Lower lobe of right lung (tissue), 2 donors: ENCODE results near the gene ETS1. TPM values are rescaled to one million over a fixed set of nuclear protein-coding genes. Genes with fewer than 3 reads are reported as not detected.

Experiments
- ATAC-seq, 2 donors: fragments of 200-7000 bp; cut with Tn5 transposase; one replicate each; pipeline ENCODE4 v1.9.1; 2020 to 2022; ENCODE audit warnings: mild to moderate bottlenecking in 2 of 2, moderate library complexity in 2 of 2
- DNase-seq: peaks from one replicate; pipeline ENCODE4 v3.0.0-alpha.2; 2020
- H3K27ac ChIP-seq: fragments of 200-600 bp; one replicate; pipeline ENCODE4 v1.8.0; 2022
- H3K27me3 ChIP-seq: fragments of 200-600 bp; one replicate; pipeline ENCODE4 v1.8.0; 2022; ENCODE audit warnings: low read depth
- H3K36me3 ChIP-seq: fragments of 200-600 bp; one replicate; pipeline ENCODE4 v1.8.0; 2022; ENCODE audit warnings: mild to moderate bottlenecking
- H3K4me1 ChIP-seq: fragments of 200-600 bp; one replicate; pipeline ENCODE4 v1.8.0; 2022
- H3K4me3 ChIP-seq: fragments of 200-600 bp; one replicate; pipeline ENCODE4 v1.8.0; 2022; ENCODE audit warnings: mild to moderate bottlenecking
- H3K9me3 ChIP-seq: fragments of 200-600 bp; one replicate; pipeline ENCODE4 v1.8.0; 2022
- CTCF ChIP-seq: fragments of 200-600 bp; IDR thresholded peaks from one replicate; pipeline ENCODE4 v1.8.0; 2022; ENCODE audit warnings: antibody characterized with exemption, mild to moderate bottlenecking
- intact Hi-C: fragments of 100-400 bp; cut with DNase I; formaldehyde crosslinking; loops from one replicate; pipeline ENCODE4 v1.11.0; 2022
- total RNA-seq: library from RNA; stranded (reverse); fragmentation: NEBNext Ultra II Directional; extraction: Animal tissue kit (Norgen Biotek cat#: 25700); gene quantifications from one replicate; pipeline ENCODE4 v1.2.1, GENCODE V29; 2021
- donor health status: DM: no; HTN: yes; CAD: no; lungs with severe emphysema.

Gene ETS1
- total RNA-seq, 1 donor from 2014 or later, result 123 TPM

DNA sequence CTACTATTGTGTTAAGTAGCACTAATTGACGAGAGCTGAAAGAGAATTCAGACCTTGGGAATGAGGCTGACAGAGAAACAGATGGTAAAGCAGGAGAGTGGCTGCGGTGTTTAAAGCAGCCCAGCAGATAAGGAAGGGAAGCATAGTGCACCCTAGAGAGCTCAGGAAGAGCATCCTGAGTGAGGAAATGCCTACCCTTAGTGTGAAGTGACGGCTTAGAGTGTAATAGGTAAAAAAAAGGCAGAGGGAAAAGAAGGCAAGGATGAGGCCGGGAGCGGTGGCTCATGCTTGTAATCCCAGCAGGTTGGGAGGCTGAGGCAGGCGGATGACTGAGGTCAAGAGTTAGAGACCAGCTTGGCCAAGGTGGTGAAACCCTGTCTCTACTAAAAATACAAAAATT is 22.4 kb upstream of the ETS1 start:
- intact Hi-C loops, result no loop called here

DNA sequence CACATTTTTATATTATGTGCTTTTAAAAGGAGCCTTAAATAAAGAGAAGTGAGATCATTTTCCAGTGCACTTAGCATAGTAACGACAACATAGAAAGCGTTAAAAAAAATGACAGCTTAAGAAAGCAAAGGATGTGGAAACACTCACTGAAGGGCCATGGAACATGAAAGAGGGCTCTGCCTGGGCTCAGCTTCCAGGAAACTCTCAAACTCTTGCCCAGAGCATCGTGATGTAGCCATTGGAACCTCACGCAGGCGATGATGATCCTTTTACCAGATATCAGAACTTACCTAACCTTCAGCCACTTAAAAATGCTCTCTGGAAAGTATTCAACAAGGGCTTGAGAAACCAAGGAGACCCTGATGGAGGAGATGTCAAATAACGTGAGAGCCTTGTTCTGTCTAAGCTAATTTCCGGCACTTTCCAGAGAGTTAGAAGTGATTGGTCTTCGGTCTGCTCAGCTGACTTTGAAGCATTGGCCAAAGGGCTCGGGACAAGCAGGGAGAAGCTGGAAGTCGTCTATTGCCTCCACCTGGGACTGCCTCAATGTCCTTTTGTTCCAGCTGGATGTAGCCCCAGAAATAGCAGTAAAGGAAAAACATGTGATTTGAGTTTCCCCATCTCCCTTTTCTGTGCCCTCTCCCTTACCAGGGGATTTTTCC is 21.5 kb upstream of the ETS1 start:
- intact Hi-C loops, result no loop called here
- Histone ChIP-seq H3K27me3 (no peaks in the 10 kb centered on the region), H3K4me3 (no peak overlapping the region), H3K9me3 (no peaks in the 10 kb centered on the region), H3K4me1 (peaks cover 26% of the 10 kb centered on the region), H3K36me3 (no peaks in the 10 kb centered on the region), H3K27ac (no peak overlapping the region)
- DNase-seq (no peak), ATAC-seq (peak in 1 of 2 donors; percentile 19)
- TF ChIP-seq CTCF, result no peak

More for the DNA sequence above, 22.4 kb upstream of the ETS1 start:
- no peak for TF ChIP-seq CTCF
- Histone ChIP-seq H3K9me3 (no peaks in the 10 kb centered on the region), H3K27ac (no peak overlapping the region), H3K4me3 (no peak overlapping the region), H3K36me3 (no peaks in the 10 kb centered on the region), H3K4me1 (peaks cover 21% of the 10 kb centered on the region), H3K27me3 (no peaks in the 10 kb centered on the region)
- no peak for ATAC-seq
- no peak for DNase-seq

- DNase-seq (no peak), ATAC-seq (peak; percentile 69 to 73)
- intact Hi-C loops, result no loop called here
- H3K9me3 ChIP-seq, result no peaks in the 10 kb centered on the region
- peaks cover 27% of the 10 kb centered on the region for H3K4me1 ChIP-seq
- H3K27me3 ChIP-seq, result no peaks in the 10 kb centered on the region
- TF ChIP-seq CTCF, result no peak
- no peaks in the 10 kb centered on the region for H3K36me3 ChIP-seq
- H3K27ac ChIP-seq, result no peak overlapping the region
- H3K4me3 ChIP-seq, result no peak overlapping the region
Measured at GRCh38 chr11:128607819-128608218, 20.5 kb upstream of the ETS1 start.

GRCh38 chr11:128604723-128605122 is 17.4 kb upstream of the ETS1 start:
- no peak for TF ChIP-seq CTCF
- DNase-seq (no peak), ATAC-seq (peak in 1 of 2 donors; percentile 43)
- intact Hi-C loops, result no loop called here
- H3K27me3 ChIP-seq, result no peaks in the 10 kb centered on the region
- peaks cover 7% of the 10 kb centered on the region for H3K4me1 ChIP-seq
- no peaks in the 10 kb centered on the region for H3K9me3 ChIP-seq
- no peaks in the 10 kb centered on the region for H3K36me3 ChIP-seq
- no peak overlapping the region for H3K4me3 ChIP-seq
- no peak overlapping the region for H3K27ac ChIP-seq

- ATAC-seq, result peak; percentile 14 to 51
- no peak for DNase-seq
- no peak overlapping the region for H3K27ac ChIP-seq
Measured at GRCh38 chr11:128603752-128604414, 16.5 kb upstream of the ETS1 start.

More at GRCh38 chr11:128603752-128604414, 16.5 kb upstream of the ETS1 start:
- Histone ChIP-seq H3K4me1 (peaks cover 6% of the 10 kb centered on the region), H3K4me3 (no peak overlapping the region), H3K9me3 (no peaks in the 10 kb centered on the region), H3K27me3 (no peaks in the 10 kb centered on the region), H3K36me3 (no peaks in the 10 kb centered on the region)
- TF ChIP-seq CTCF, result no peak
- intact Hi-C loops, result no loop called here
